PC-9 (cell line): ENCODE results near the gene HSD17B10. TPM values are rescaled to one million over a fixed set of nuclear protein-coding genes. Genes with fewer than 3 reads are reported as not detected.

Source experiments
- BruUV-seq: library from RNA; stranded (reverse); fragments of 400-500 nt; replicated peaks from 2 replicates; lab custom pipeline; 2021; lab: Mats Ljungman, UMichigan
- CTCF ChIA-PET: fragments of 300-600 bp; sonication (Branson Sonifier 250); formaldehyde crosslinking; loops from one replicate; lab custom pipeline; 2022; ENCODE audit warnings: antibody characterized with exemption; lab: Charles Lee
- POLR2A ChIA-PET: fragments of 300-600 bp; sonication (Branson Sonifier 250); formaldehyde crosslinking; loops from one replicate; lab custom pipeline; 2022; ENCODE audit warnings: antibody characterized with exemption; ENCODE audit not compliant: unreplicated experiment; lab: Charles Lee
- DNase-seq, 2 experiments: peaks; one replicate each; pipeline versions ENCODE4 v3.0.0 to v3.0.0-alpha.2; 2015 to 2022; ENCODE audit warnings: mixed read lengths in 1 of 2
- H2AFZ ChIP-seq: fragments of 200-600 bp; sonication (generic); 2 replicates; pipeline ENCODE4 v1.8.1; 2017; ENCODE audit warnings: antibody characterized with exemption
- H3F3A ChIP-seq: fragments of 200-600 bp; sonication (generic); 2 replicates; pipeline ENCODE4 v1.8.1; 2017; ENCODE audit warnings: antibody characterized with exemption, mild to moderate bottlenecking, low read depth; ENCODE audit not compliant: insufficient read depth
- H3K27ac ChIP-seq: fragments of 200-600 bp; sonication (generic); 2 replicates; pipeline ENCODE4 v1.6.1; 2016; ENCODE audit warnings: mixed run types
- H3K27me3 ChIP-seq: fragments of 200-600 bp; sonication (generic); 2 replicates; pipeline ENCODE4 v1.6.1; 2016; ENCODE audit warnings: low read depth, mixed run types; ENCODE audit not compliant: insufficient read depth
- H3K36me3 ChIP-seq: fragments of 200-600 bp; sonication (generic); 2 replicates; pipeline ENCODE4 v1.6.1; 2016; ENCODE audit warnings: low read depth, mixed run types
- H3K4me1 ChIP-seq: fragments of 200-600 bp; sonication (generic); replicated peaks from 2 replicates; pipeline ENCODE4 v1.6.1; 2016; ENCODE audit warnings: mixed run types; ENCODE audit not compliant: insufficient read depth
- H3K4me2 ChIP-seq: fragments of 200-600 bp; sonication (generic); 2 replicates; pipeline ENCODE4 v1.6.1; 2017; ENCODE audit warnings: mixed run types
- H3K4me3 ChIP-seq: fragments of 200-600 bp; sonication (generic); 2 replicates; pipeline ENCODE4 v1.6.1; 2016; ENCODE audit warnings: mixed run types
- H3K79me2 ChIP-seq: fragments of 200-600 bp; sonication (generic); 2 replicates; pipeline ENCODE4 v1.6.1; 2017; ENCODE audit warnings: low read depth, mixed run types
- H3K9me2 ChIP-seq: fragments of 200-600 bp; sonication (generic); 2 replicates; pipeline ENCODE4 v1.8.1; 2017; ENCODE audit warnings: mild to moderate bottlenecking; ENCODE audit not compliant: insufficient read depth
- H3K9me3 ChIP-seq: fragments of 200-600 bp; sonication (generic); 2 replicates; pipeline ENCODE4 v1.8.1; 2016; ENCODE audit warnings: low read depth; ENCODE audit not compliant: insufficient read depth
- H4K20me1 ChIP-seq: fragments of 200-600 bp; sonication (generic); 2 replicates; pipeline ENCODE4 v1.8.1; 2017; ENCODE audit not compliant: insufficient read depth
- EZH2 ChIP-seq: fragments of 200-600 bp; sonication (generic); IDR thresholded peaks from 2 replicates; pipeline ENCODE4 v1.8.0; 2017; ENCODE audit warnings: antibody characterized with exemption, low read depth
- intact Hi-C: fragments of 100-400 bp; cut with micrococcal nuclease; formaldehyde crosslinking; loops from one replicate; pipeline ENCODE4 v1.10.0; 2022; ENCODE audit not compliant: unreplicated experiment
- total RNA-seq: library from RNA; stranded (reverse); gene quantifications from 2 replicates; pipeline ENCODE4 v1.2.3, GENCODE V29; 2021
- TF ChIP-seq, protein P1 (sequence below): fragments of 200-600 bp; sonication (generic); conservative IDR thresholded peaks from 2 replicates; pipeline ENCODE4 v1.6.1; 2017; ENCODE audit warnings: mixed run types, antibody characterized with exemption, mild to moderate bottlenecking, moderate library complexity

HSD17B10 gene
- total RNA-seq, 1 experiment from 2014 or later, result 234 TPM

DNA sequence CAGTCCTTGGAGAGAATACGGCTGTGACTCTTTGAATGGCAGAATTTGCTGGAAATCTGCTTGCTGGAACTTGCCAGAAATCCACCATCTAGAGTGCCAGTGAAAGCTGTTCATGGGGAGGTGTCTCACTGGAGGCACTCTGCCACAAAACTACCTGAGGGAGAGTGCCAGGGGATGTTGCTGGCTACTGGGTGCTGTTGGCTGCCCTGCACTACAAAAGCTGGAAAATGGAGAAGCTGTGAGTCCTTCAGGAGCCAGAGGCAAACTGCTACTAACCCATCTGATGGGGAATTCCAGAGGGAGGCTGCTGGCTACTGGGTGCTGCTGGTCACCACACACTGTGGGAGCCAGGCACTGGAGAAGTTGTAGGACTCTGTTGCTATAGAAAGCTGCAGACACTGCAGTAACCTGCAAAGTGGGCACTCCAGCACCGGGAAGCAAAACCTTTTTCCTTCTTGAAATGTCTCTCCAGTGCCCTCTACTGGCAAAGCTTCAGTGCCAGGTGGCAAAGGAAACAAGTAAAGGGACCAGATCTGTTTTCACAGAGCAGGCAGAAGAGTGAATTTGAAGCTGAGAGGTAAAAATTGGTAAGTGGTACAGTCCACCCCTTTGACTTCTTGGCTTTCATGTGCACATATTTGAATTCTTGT is 47.8 kb upstream of the HSD17B10 start:
- POLR2A ChIA-PET, result interaction anchor here (0.7 to 0.9 kb wide), 2 partner anchors 161 to 612 kb away, joined by 3 read pairs; no protein-coding TSS in a partner anchor
- H3F3A ChIP-seq, result no peaks in the 10 kb centered on the region
- no peaks in the 10 kb centered on the region for H3K36me3 ChIP-seq
- H3K9me3 ChIP-seq, result no peaks in the 10 kb centered on the region
- no peaks in the 10 kb centered on the region for H3K9me2 ChIP-seq
- intact Hi-C loops, result loop anchor here (1.0 kb wide), 1 partner anchor 165 kb away; no protein-coding TSS in a partner anchor
- no peak overlapping the region for H2AFZ ChIP-seq
- H3K4me2 ChIP-seq, result no peak overlapping the region
- no peak overlapping the region for H3K27ac ChIP-seq
- no peaks in the 10 kb centered on the region for H3K27me3 ChIP-seq
- TF ChIP-seq, protein P1, sequence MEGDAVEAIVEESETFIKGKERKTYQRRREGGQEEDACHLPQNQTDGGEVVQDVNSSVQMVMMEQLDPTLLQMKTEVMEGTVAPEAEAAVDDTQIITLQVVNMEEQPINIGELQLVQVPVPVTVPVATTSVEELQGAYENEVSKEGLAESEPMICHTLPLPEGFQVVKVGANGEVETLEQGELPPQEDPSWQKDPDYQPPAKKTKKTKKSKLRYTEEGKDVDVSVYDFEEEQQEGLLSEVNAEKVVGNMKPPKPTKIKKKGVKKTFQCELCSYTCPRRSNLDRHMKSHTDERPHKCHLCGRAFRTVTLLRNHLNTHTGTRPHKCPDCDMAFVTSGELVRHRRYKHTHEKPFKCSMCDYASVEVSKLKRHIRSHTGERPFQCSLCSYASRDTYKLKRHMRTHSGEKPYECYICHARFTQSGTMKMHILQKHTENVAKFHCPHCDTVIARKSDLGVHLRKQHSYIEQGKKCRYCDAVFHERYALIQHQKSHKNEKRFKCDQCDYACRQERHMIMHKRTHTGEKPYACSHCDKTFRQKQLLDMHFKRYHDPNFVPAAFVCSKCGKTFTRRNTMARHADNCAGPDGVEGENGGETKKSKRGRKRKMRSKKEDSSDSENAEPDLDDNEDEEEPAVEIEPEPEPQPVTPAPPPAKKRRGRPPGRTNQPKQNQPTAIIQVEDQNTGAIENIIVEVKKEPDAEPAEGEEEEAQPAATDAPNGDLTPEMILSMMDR, result peak; percentile 58
- TF ChIP-seq EZH2, result no peak
- no TSS peak for BruUV-seq
- H3K4me3 ChIP-seq, result no peak overlapping the region
- no peaks in the 10 kb centered on the region for H3K4me1 ChIP-seq
- peak in 1 of 2 experiments; percentile 47 for DNase-seq
- H4K20me1 ChIP-seq, result no peaks in the 10 kb centered on the region
- H3K79me2 ChIP-seq, result no peaks in the 10 kb centered on the region
- CTCF ChIA-PET, result interaction anchor here (0.6 to 1.7 kb wide), 7 partner anchors 114 to 1571 kb away, joined by 3 to 6 read pairs (median 3); no protein-coding TSS in a partner anchor

DNA sequence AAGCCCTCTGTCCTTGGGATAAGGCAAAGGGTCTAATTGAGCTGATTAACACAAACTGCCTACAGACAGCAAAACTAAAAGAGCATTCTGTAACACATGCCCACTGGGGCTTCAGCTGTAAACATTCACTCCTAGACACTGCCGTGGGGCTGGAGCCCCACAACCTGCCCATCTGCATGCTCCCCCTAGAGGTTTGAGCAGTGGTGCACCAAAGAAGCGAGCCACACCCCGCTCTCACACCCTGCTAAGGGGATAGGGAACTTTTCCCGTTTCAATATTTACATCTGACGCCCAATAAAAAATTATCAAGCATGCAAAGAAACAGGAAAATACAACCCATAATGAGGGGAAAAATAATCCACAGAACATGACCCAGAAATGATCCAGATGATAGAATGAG is 46.9 kb upstream of the HSD17B10 start:
- Histone ChIP-seq H3F3A (no peaks in the 10 kb centered on the region), H3K4me3 (no peak overlapping the region), H3K9me2 (no peaks in the 10 kb centered on the region), H2AFZ (no peak overlapping the region), H4K20me1 (no peaks in the 10 kb centered on the region), H3K27me3 (no peaks in the 10 kb centered on the region), H3K79me2 (no peaks in the 10 kb centered on the region), H3K4me1 (no peaks in the 10 kb centered on the region), H3K27ac (no peak overlapping the region), H3K4me2 (no peak overlapping the region), H3K9me3 (no peaks in the 10 kb centered on the region), H3K36me3 (no peaks in the 10 kb centered on the region)
- intact Hi-C loops, result no loop called here
- POLR2A ChIA-PET, result no interaction called here
- TF ChIP-seq EZH2, result no peak
- TF ChIP-seq, protein P1, result 0 out of 2 replicates have a peak, but pooled peaks have one; percentile 32
- CTCF ChIA-PET, result interaction anchor here (0.7 to 1.7 kb wide), 3 partner anchors 164 to 1532 kb away, joined by 3 to 6 read pairs (median 5); no protein-coding TSS in a partner anchor
- BruUV-seq, result no TSS peak
- DNase-seq, result peak in 1 of 2 experiments; percentile 10

DNA sequence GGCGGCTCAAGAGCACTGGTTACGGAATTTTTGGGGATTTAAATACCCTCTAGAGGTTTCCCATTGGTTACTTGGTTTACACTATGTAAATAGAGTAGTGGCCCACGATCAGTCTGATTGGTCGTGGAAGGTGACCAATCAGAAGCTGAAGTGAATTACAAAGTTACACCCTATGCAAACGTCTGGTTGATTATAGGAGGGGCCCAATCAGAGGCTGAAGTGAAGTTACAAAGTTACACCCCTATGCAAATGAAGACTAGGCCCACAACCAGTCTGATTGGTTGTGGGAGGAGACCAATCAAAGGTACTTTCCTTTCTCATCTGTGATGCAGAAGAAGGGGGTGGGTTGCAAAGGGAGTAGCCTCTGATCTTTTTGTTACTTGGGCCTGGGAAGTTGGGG is 45.1 kb upstream of the HSD17B10 start:
- Histone ChIP-seq H3K9me3 (no peaks in the 10 kb centered on the region), H4K20me1 (no peaks in the 10 kb centered on the region), H3K9me2 (no peaks in the 10 kb centered on the region), H3F3A (no peaks in the 10 kb centered on the region), H3K36me3 (no peaks in the 10 kb centered on the region), H3K4me3 (no peak overlapping the region), H3K79me2 (no peaks in the 10 kb centered on the region), H3K4me1 (no peaks in the 10 kb centered on the region), H3K4me2 (no peak overlapping the region), H3K27ac (no peak overlapping the region), H3K27me3 (no peaks in the 10 kb centered on the region), H2AFZ (no peak overlapping the region)
- intact Hi-C loops, result no loop called here
- TF ChIP-seq, protein P1, result no peak
- no peak for TF ChIP-seq EZH2
- ChIA-PET CTCF (no interaction called here), POLR2A (no interaction called here)
- BruUV-seq, result no TSS peak
- DNase-seq, result no peak
